Left ventricle myocardium superior (tissue), 1 donor: ENCODE results near the gene TNFRSF18. TPM values are rescaled to one million over a fixed set of nuclear protein-coding genes. Genes with fewer than 3 reads are reported as not detected.
"Not testable (repeated sequence)": the region's sequence is repeated elsewhere in the genome, so short reads cannot be mapped to it uniquely, and the experiment has no call there.

ENCODE experiments used
- ATAC-seq: fragments of 200-7000 bp; cut with Tn5 transposase; one replicate; pipeline ENCODE4 v1.9.1; 2020; ENCODE audit warnings: mild to moderate bottlenecking, moderate library complexity
- DNase-seq: peaks from one replicate; pipeline ENCODE4 v3.0.0-alpha.2; 2020
- intact Hi-C: fragments of 100-400 bp; cut with micrococcal nuclease; formaldehyde crosslinking; loops from one replicate; pipeline ENCODE4 v1.11.0; 2022
- total RNA-seq: library from RNA; stranded (reverse); fragmentation: NEBNext Ultra II Directional; extraction: Animal tissue kit (Norgen Biotek cat#: 25700); gene quantifications from one replicate; pipeline ENCODE4 v1.2.1, GENCODE V29; 2021
- donor health status: DM: no; HTN: yes; CAD: no; lungs with severe emphysema.

TNFRSF18 gene
- total RNA-seq, 1 donor from 2014 or later: 0.32 TPM

GRCh38 chr1:1183221-1183747, 23.1 kb downstream of the TNFRSF18 start:
- intact Hi-C loops: no loop called here
- ATAC-seq: no peak
- peak; percentile 21 for DNase-seq

- ATAC-seq: peak; percentile 14
- intact Hi-C loops: no loop called here
- DNase-seq: peak; percentile 30
Observed at GRCh38 chr1:1182491-1183220, 23.7 kb downstream of the TNFRSF18 start.

- intact Hi-C loops: no loop called here
- ATAC-seq (no peak), DNase-seq (peak; percentile 25)
Observed at GRCh38 chr1:1181938-1182410, 24.4 kb downstream of the TNFRSF18 start.

- intact Hi-C loops: no loop called here
- DNase-seq (peak; percentile 22), ATAC-seq (no peak)
Observed at GRCh38 chr1:1181129-1181937, 25.1 kb downstream of the TNFRSF18 start.

GRCh38 chr1:1179983-1180861, 26.2 kb downstream of the TNFRSF18 start:
- DNase-seq (peak; percentile 29), ATAC-seq (no peak)
- intact Hi-C loops: no loop called here

- intact Hi-C loops: no loop called here
- DNase-seq: peak; percentile 27
- ATAC-seq: no peak
Observed at GRCh38 chr1:1179346-1179982, 26.9 kb downstream of the TNFRSF18 start.

GRCh38 chr1:1178794-1179331, 27.5 kb downstream of the TNFRSF18 start:
- ATAC-seq (no peak), DNase-seq (peak; percentile 21)
- intact Hi-C loops: no loop called here

GRCh38 chr1:1177452-1178206, 28.8 kb downstream of the TNFRSF18 start:
- DNase-seq (peak; percentile 7), ATAC-seq (no peak)
- intact Hi-C loops: no loop called here

GRCh38 chr1:1176931-1177330, 29.5 kb downstream of the TNFRSF18 start:
- no peak for ATAC-seq
- intact Hi-C loops: no loop called here
- no peak for DNase-seq

GRCh38 chr1:1176063-1176761, 30.2 kb downstream of the TNFRSF18 start:
- DNase-seq, ATAC-seq, intact Hi-C loops: not testable (repeated sequence)

- intact Hi-C loops: no loop called here
- peak; percentile 21 for DNase-seq
- no peak for ATAC-seq
Observed at GRCh38 chr1:1175221-1176062, 30.9 kb downstream of the TNFRSF18 start.

GRCh38 chr1:1173793-1174415, 32.5 kb downstream of the TNFRSF18 start, which contains the start of gene TTLL10:
Gene TTLL10 (plus strand): TSS chr1:1173880. CDS start chr1:1179216, 5,336 bp downstream.
- peak; percentile 22 for DNase-seq
- ATAC-seq: no peak
- intact Hi-C loops: no loop called here

- DNase-seq (peak; percentile 12), ATAC-seq (no peak)
- intact Hi-C loops: no loop called here
Observed at GRCh38 chr1:1173061-1173792, 33.2 kb downstream of the TNFRSF18 start.

- intact Hi-C loops: no loop called here
- DNase-seq (peak; percentile 20), ATAC-seq (no peak)
Observed at GRCh38 chr1:1171546-1172340, 34.6 kb downstream of the TNFRSF18 start.
